Measurements from ENCODE around the gene SENP3. TPM values are rescaled to one million over a fixed set of nuclear protein-coding genes. Genes with fewer than 3 reads are reported as not detected.
A peak's percentile ranks its signal among the peaks of the same experiment; 100 is the strongest.

The SENP3 gene
- total RNA-seq = 34.5 TPM
- 10 to 100 TPM; 33.8 to 43.6 (median 41.7) TPM for polyA plus RNA-seq (ENCODE audit: insufficient read depth in 1 of 8, insufficient read length in 8 of 8, low replicate concordance in 1 of 8)
- long read RNA-seq, donor 1, transcript SENP3-205 (1 exons, 527 nt) = major isoform, 22 of 23 reads
- long read RNA-seq, donor 1, partial matches to known transcripts = 0 of 23 reads
- long read RNA-seq, donor 1, other reads (novel, unspliced or antisense) = 0 of 23 reads
- long read RNA-seq, donor 2, transcript SENP3-205 (1 exons, 527 nt) = major isoform, 8 of 9 reads
- long read RNA-seq, donor 2, partial matches to known transcripts = 0 of 9 reads
- long read RNA-seq, donor 2, other reads (novel, unspliced or antisense) = 0 of 9 reads
- long read RNA-seq, donor 3, transcript SENP3-205 (1 exons, 527 nt) = major isoform, 34 of 60 reads
- long read RNA-seq, donor 3, partial matches to known transcripts = 19 of 60 reads
- long read RNA-seq, donor 3, other reads (novel, unspliced or antisense) = 5 of 60 reads
- long read RNA-seq, donor 4, transcript SENP3-205 (1 exons, 527 nt) = major isoform, 12 of 12 reads
- long read RNA-seq, donor 4, partial matches to known transcripts = 0 of 12 reads
- long read RNA-seq, donor 4, other reads (novel, unspliced or antisense) = 0 of 12 reads
- long read RNA-seq, donor 5, transcript SENP3-201 (11 exons, 2,611 nt) = minor isoform, 6 of 139 reads
- long read RNA-seq, donor 5, transcript SENP3-205 (1 exons, 527 nt) = major isoform, 105 of 139 reads
- long read RNA-seq, donor 5, partial matches to known transcripts = 28 of 139 reads
- long read RNA-seq, donor 5, other reads (novel, unspliced or antisense) = 0 of 139 reads
- long read RNA-seq, donor 6, transcript SENP3-205 (1 exons, 527 nt) = major isoform, 122 of 133 reads
- long read RNA-seq, donor 6, partial matches to known transcripts = 8 of 133 reads
- long read RNA-seq, donor 6, other reads (novel, unspliced or antisense) = 0 of 133 reads
- long read RNA-seq, donor 7, transcript SENP3-205 (1 exons, 527 nt) = major isoform, 95 of 103 reads
- long read RNA-seq, donor 7, partial matches to known transcripts = 6 of 103 reads
- long read RNA-seq, donor 7, other reads (novel, unspliced or antisense) = 0 of 103 reads
- long read RNA-seq, donor 8, transcript SENP3-205 (1 exons, 527 nt) = major isoform, 19 of 19 reads
- long read RNA-seq, donor 8, partial matches to known transcripts = 0 of 19 reads
- long read RNA-seq, donor 8, other reads (novel, unspliced or antisense) = 0 of 19 reads
- long read RNA-seq, donor 9, transcript SENP3-205 (1 exons, 527 nt) = major isoform, 52 of 54 reads
- long read RNA-seq, donor 9, partial matches to known transcripts = 0 of 54 reads
- long read RNA-seq, donor 9, other reads (novel, unspliced or antisense) = 0 of 54 reads
- long read RNA-seq, donor 10, transcript SENP3-205 (1 exons, 527 nt) = major isoform, 51 of 58 reads
- long read RNA-seq, donor 10, partial matches to known transcripts = 6 of 58 reads
- long read RNA-seq, donor 10, other reads (novel, unspliced or antisense) = 0 of 58 reads
- long read RNA-seq, donor 11, transcript SENP3-205 (1 exons, 527 nt) = major isoform, 62 of 63 reads
- long read RNA-seq, donor 11, partial matches to known transcripts = 0 of 63 reads
- long read RNA-seq, donor 11, other reads (novel, unspliced or antisense) = 0 of 63 reads

- Histone ChIP-seq H3K27ac (ENCODE audit: low read length) (peak within 1 kb of the TSS; percentile 98), H3K4me1 (ENCODE audit: control insufficient read depth, insufficient read depth, low read length) (peaks cover 56% of the 10 kb centered on the region), H3K4me3 (ENCODE audit: low read length) (peak within 1 kb of the TSS; percentile 83), H3K36me3 (ENCODE audit: control insufficient read depth, insufficient read depth, low read length) (peaks cover 41% of the 10 kb centered on the region), H3K9me3 (replicated peaks; ENCODE audit: control insufficient read depth, low read depth, low read length) (no peaks in the 10 kb centered on the region), H3K27me3 (ENCODE audit: control insufficient read depth, insufficient read depth, low read length) (no peaks in the 10 kb centered on the region)
- peak; percentile 97 for DNase-seq
- WGBS (ENCODE audit: insufficient coverage) = under 1% methylated on average over 75 of the region's 82 CpGs
Measured at GRCh38 chr17:7561589-7562207, at the start of gene SENP3. Gene SENP3, plus strand, starts transcription at chr17:7561919. Its CDS starts 1,158 bp downstream, at chr17:7563077.

DNA sequence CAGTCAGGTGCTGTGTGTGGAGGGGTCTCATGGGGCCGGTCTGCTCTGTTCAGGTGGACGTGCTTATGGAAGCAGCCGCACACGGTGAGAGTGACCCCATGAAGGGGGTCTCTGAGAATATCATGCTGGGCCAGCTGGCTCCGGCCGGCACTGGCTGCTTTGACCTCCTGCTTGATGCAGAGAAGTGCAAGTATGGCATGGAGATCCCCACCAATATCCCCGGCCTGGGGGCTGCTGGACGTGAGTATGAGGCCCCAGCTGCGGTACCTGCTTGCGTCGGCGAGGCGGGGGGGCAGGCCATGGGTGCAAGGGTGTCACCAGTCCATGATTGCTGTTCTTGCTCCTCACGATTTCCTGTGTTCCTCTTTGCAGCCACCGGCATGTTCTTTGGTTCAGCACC lies 49.6 kb upstream of the SENP3 start:
- H3K4me3 ChIP-seq (ENCODE audit: low read length) = no peak overlapping the region
- 87% methylated on average over 15 of the region's 15 CpGs for WGBS (ENCODE audit: insufficient coverage)
- peaks cover 4% of the 10 kb centered on the region for H3K4me1 ChIP-seq (ENCODE audit: control insufficient read depth, insufficient read depth, low read length)
- peaks cover 72% of the 10 kb centered on the region for H3K36me3 ChIP-seq (ENCODE audit: control insufficient read depth, insufficient read depth, low read length)
- DNase-seq = no peak
- H3K9me3 ChIP-seq (replicated peaks; ENCODE audit: control insufficient read depth, low read depth, low read length) = no peaks in the 10 kb centered on the region
- no peaks in the 10 kb centered on the region for H3K27me3 ChIP-seq (ENCODE audit: control insufficient read depth, insufficient read depth, low read length)
- no peak overlapping the region for H3K27ac ChIP-seq (ENCODE audit: low read length)

- DNase-seq = no peak
- H3K27me3 ChIP-seq (ENCODE audit: control insufficient read depth, insufficient read depth, low read length) = no peaks in the 10 kb centered on the region
- no peaks in the 10 kb centered on the region for H3K9me3 ChIP-seq (replicated peaks; ENCODE audit: control insufficient read depth, low read depth, low read length)
- peaks cover 69% of the 10 kb centered on the region for H3K36me3 ChIP-seq (ENCODE audit: control insufficient read depth, insufficient read depth, low read length)
- 88% methylated on average over 20 of the region's 20 CpGs for WGBS (ENCODE audit: insufficient coverage)
- H3K27ac ChIP-seq (ENCODE audit: low read length) = no peak overlapping the region
- peaks cover 4% of the 10 kb centered on the region for H3K4me1 ChIP-seq (ENCODE audit: control insufficient read depth, insufficient read depth, low read length)
- no peak overlapping the region for H3K4me3 ChIP-seq (ENCODE audit: low read length)
Measured at GRCh38 chr17:7512824-7513540, 48.7 kb upstream of the SENP3 start.

DNA sequence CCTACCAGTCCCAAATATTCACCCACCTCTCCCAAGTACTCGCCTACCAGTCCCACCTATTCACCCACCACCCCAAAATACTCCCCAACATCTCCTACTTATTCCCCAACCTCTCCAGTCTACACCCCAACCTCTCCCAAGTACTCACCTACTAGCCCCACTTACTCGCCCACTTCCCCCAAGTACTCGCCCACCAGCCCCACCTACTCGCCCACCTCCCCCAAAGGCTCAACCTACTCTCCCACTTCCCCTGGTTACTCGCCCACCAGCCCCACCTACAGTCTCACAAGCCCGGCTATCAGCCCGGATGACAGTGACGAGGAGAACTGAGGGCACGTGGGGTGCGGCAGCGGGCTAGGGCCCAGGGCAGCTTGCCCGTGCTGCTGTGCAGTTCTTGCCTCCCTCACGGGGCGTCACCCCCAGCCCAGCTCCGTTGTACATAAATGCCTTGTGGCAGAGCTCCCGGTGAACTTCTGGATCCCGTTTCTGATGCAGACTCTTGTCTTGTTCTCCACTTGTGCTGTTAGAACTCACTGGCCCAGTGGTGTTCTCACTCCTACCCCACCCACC lies 47.8 kb upstream of the SENP3 start:
- Histone ChIP-seq H3K4me1 (ENCODE audit: control insufficient read depth, insufficient read depth, low read length) (peaks cover 4% of the 10 kb centered on the region), H3K27me3 (ENCODE audit: control insufficient read depth, insufficient read depth, low read length) (no peaks in the 10 kb centered on the region), H3K27ac (ENCODE audit: low read length) (no peak overlapping the region), H3K9me3 (replicated peaks; ENCODE audit: control insufficient read depth, low read depth, low read length) (no peaks in the 10 kb centered on the region), H3K36me3 (ENCODE audit: control insufficient read depth, insufficient read depth, low read length) (peaks cover 59% of the 10 kb centered on the region), H3K4me3 (ENCODE audit: low read length) (no peak overlapping the region)
- no peak for DNase-seq
- 67% methylated on average over 15 of the region's 17 CpGs for WGBS (ENCODE audit: insufficient coverage)

DNA sequence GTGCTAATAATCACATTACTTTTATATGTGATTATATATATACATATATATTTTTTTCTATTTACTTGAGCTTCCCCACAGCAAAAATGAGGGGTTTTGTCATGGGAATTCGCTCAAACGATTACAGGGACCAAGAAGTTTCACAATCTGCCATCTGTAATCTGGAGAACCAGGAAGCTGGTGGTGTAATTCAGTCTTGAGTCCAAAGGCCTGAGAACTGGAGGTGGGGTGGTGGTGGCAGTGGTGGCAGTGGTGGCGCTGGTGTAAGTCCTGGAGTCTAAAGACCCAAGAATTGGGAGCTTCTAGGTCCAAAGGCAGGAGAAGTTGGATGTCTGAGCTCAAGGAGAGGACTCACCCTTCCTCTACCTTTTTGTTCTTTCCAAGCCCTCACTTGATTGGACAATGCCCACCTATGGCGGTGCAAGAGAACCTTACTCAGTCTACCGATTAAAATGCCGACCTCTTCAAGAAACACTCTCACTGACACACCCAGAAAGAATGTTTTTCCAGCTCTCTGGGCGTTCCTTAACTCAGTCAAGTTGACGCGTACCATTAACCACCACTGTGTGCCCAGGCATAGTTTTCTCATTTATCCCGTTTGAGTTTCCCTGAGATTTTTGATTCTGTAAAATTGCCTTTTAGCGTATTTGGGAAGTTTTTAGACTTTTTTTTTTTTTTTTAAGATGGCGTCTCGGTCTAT lies 45.7 kb upstream of the SENP3 start:
- no peak overlapping the region for H3K27ac ChIP-seq (ENCODE audit: low read length)
- DNase-seq = no peak
- H3K4me1 ChIP-seq (ENCODE audit: control insufficient read depth, insufficient read depth, low read length) = no peaks in the 10 kb centered on the region
- H3K27me3 ChIP-seq (ENCODE audit: control insufficient read depth, insufficient read depth, low read length) = no peaks in the 10 kb centered on the region
- no peak overlapping the region for H3K4me3 ChIP-seq (ENCODE audit: low read length)
- H3K9me3 ChIP-seq (replicated peaks; ENCODE audit: control insufficient read depth, low read depth, low read length) = no peaks in the 10 kb centered on the region
- 91% methylated on average over 9 of the region's 13 CpGs for WGBS (ENCODE audit: insufficient coverage)
- peaks cover 40% of the 10 kb centered on the region for H3K36me3 ChIP-seq (ENCODE audit: control insufficient read depth, insufficient read depth, low read length)

DNA sequence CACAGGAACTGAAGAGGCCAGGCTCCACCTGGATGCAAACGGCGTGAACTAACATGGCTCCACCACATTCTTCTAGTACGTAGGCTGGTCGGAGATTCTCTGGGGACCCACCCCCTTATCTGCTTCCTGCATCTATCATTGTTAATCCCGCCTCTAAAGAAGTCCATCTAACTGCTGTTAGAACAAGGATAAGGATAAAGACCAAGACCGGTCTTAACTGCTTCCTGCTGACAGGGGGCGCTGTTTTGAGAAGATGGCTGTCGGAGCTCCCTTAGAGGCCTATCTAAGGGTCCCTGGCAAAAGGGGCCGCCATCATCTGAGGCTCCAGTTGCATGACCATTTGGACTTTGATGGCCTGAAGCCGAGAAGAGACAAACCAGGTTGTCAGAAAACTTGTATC lies 38.7 kb upstream of the SENP3 start:
- Histone ChIP-seq H3K27ac (ENCODE audit: low read length) (no peak overlapping the region), H3K4me1 (ENCODE audit: control insufficient read depth, insufficient read depth, low read length) (no peaks in the 10 kb centered on the region), H3K36me3 (ENCODE audit: control insufficient read depth, insufficient read depth, low read length) (no peaks in the 10 kb centered on the region), H3K9me3 (replicated peaks; ENCODE audit: control insufficient read depth, low read depth, low read length) (peaks cover 3% of the 10 kb centered on the region), H3K27me3 (ENCODE audit: control insufficient read depth, insufficient read depth, low read length) (no peaks in the 10 kb centered on the region), H3K4me3 (ENCODE audit: low read length) (no peak overlapping the region)
- no peak for DNase-seq
- WGBS (ENCODE audit: insufficient coverage) = 34% methylated on average over 5 of the region's 10 CpGs

- no peaks in the 10 kb centered on the region for H3K36me3 ChIP-seq (ENCODE audit: control insufficient read depth, insufficient read depth, low read length)
- no peaks in the 10 kb centered on the region for H3K4me1 ChIP-seq (ENCODE audit: control insufficient read depth, insufficient read depth, low read length)
- peaks cover 15% of the 10 kb centered on the region for H3K9me3 ChIP-seq (replicated peaks; ENCODE audit: control insufficient read depth, low read depth, low read length)
- H3K4me3 ChIP-seq (ENCODE audit: low read length) = no peak overlapping the region
- no peaks in the 10 kb centered on the region for H3K27me3 ChIP-seq (ENCODE audit: control insufficient read depth, insufficient read depth, low read length)
- no peak for DNase-seq
- no peak overlapping the region for H3K27ac ChIP-seq (ENCODE audit: low read length)
Measured at GRCh38 chr17:7528842-7529241, 32.9 kb upstream of the SENP3 start.
